AG20443 (cell line): Measurements from ENCODE around the gene NADK2.
A peak's percentile ranks its signal among the peaks of the same experiment; 100 is the strongest.
"Not testable (repeated sequence)": the region's sequence is repeated elsewhere in the genome, so short reads cannot be mapped to it uniquely, and the experiment has no call there.

Source experiments
- DNase-seq: peaks from one replicate; pipeline ENCODE4 v3.0.0; 2012; ENCODE audit warnings: low spot score, mixed read lengths

The NADK2 gene, protein sequence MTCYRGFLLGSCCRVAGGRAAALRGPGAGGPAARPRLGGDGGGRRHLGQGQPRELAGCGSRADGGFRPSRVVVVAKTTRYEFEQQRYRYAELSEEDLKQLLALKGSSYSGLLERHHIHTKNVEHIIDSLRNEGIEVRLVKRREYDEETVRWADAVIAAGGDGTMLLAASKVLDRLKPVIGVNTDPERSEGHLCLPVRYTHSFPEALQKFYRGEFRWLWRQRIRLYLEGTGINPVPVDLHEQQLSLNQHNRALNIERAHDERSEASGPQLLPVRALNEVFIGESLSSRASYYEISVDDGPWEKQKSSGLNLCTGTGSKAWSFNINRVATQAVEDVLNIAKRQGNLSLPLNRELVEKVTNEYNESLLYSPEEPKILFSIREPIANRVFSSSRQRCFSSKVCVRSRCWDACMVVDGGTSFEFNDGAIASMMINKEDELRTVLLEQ

DNA sequence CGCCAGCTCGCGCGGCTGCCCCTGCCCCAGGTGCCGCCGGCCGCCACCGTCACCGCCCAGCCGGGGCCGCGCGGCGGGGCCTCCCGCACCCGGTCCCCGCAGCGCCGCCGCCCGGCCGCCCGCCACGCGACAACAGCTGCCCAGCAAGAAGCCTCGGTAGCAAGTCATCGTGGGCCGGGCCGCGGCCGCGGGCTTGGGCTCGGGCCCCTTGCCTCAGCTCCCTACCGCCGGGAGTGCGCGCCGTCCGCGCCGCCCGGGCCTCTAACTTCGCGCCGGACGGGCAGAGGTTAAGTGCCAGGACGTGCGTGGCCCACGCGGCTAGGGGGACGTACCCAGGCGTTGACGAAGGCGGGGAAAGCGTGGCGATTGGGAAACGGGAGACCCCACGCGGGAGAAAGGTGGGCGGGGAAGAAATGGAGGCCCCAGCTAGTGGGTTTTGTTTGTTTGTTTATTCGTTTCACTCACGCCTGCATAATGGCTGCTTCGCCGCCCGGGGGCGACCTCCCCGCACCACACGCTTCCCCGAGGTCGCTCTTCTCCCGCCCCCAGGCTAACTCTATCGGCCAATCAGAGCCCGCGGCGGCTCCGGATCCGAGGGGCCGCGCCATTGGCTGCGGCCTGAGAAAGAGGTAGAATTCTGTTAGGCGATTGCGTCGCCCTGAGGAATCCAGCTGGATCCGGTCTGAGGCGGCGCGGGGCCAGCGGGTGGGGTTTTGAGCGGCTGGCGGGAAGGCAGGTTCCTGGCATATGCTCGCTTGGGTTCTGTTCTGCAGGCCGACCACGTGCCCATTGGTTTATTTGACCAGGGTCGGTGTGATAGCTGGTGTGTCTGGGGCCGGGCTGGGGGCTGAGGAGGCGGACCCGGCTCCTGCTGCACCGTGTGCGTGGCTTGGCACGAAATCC lies at the start of gene NADK2:
TSS of gene NADK2 (minus strand) at position 295 of the 903 bp plus-strand sequence. CDS start at position 168, 127 bp downstream.
- DNase-seq = peak; percentile 97

DNA sequence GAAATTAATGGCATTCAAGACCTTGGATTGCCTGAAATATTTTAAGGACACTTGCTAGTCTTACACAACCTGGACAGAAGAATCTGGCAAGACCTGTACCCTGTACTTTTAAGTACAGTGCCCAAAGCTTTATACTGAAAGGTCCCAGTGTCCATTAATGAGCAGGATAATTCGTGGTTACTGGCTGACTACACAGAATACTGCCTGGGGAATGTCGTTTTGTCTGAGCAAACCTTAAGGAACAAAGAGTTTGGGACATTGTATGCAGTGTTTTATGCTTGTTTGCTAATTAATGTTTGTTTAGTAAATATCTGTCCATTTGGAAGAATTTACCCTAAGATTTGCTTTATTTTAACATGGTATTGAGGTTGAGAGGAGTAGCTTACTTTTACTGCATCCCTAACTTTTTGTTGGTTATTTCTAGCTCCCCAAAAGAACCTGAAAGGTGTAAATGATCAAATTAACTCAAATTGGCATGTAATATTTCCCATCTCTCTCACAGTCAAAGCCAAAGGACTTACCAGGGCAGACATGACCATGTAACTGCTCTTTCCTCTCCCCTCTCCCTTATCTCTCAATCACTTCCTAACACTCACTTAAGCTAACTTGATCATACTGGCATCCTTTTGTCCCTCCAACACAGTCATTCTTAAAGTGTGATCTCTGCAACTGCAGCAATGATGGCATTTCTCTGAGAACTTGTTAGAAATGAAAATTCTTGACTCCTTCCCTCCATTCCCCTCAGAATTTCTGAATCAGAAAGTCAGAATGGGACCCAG lies 44.3 kb upstream of the NADK2 start:
- DNase-seq = no peak

GRCh38 chr5:36283775-36284174 lies 42.0 kb upstream of the NADK2 start:
- not testable (repeated sequence) for DNase-seq

GRCh38 chr5:36281626-36282025 lies 39.9 kb upstream of the NADK2 start:
- DNase-seq = no peak

DNA sequence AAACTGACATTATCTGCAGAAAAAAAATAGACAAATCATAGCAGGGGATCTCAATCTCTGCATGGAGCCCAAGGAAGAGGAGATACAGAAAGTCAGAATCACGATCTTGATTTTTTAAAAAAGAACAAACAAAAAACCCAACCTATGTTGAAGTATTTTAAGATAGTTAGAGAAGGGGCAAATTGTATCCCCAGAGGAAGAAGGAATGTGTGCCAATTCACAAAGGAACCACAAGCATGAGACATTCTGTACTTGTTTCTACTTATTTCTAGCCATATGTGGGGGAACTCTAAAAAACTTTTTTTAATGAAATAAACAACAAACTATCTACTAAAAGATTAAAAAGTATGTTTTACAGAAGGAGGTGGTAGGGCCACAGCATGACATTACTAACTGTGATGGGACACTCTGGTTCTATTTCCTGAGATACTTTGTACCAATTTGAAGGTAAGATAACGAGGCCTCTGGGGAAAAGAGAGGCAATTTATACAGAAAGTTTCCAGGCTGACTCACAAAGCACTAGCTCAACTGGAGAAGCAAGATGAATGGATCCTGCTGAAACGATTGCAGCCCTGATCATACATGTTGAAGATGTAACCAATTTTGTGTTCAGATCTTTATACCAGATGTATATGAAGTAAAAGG lies 37.5 kb upstream of the NADK2 start:
- DNase-seq = peak; percentile 33

- no peak for DNase-seq
Observed at GRCh38 chr5:36277521-36278176, 35.9 kb upstream of the NADK2 start.

GRCh38 chr5:36276864-36277263 lies 35.1 kb upstream of the NADK2 start:
- DNase-seq = peak; percentile 11

GRCh38 chr5:36273809-36274526 lies 32.2 kb upstream of the NADK2 start:
- DNase-seq = no peak

GRCh38 chr5:36272136-36272690 lies 30.5 kb upstream of the NADK2 start:
- DNase-seq = peak; percentile 7

DNA sequence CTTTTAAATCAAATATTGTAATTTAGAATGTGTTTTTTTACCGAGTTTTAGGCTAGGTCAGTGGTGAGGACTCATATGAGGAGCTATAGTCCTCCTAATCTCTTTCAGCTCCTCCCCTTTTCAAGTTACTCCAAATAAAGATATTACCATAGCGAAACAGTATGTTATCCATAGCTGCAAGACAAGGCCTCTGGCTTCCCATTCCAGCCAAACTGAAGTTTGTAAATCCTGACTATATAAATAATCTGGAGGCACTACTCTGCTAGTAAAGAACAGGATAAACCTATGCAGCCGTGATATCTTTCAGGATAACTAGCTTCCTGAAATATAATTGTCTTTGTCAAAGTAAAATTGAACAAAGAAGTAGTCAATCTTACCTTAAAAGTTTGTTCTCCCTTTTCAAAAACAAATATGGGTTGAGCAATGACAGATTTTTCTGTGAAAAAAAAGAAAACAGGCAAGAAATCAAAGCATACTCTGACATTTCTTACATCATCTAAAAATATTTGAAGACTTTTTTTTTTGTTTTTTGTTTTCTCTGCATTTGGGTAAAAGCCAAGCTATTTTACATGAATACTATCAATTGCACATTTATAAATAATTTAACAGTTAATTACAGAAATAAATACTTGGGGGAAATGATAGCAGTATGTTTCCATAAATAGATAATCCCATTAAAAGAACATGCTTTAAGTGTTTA lies 29.3 kb upstream of the NADK2 start:
- DNase-seq = no peak

DNA sequence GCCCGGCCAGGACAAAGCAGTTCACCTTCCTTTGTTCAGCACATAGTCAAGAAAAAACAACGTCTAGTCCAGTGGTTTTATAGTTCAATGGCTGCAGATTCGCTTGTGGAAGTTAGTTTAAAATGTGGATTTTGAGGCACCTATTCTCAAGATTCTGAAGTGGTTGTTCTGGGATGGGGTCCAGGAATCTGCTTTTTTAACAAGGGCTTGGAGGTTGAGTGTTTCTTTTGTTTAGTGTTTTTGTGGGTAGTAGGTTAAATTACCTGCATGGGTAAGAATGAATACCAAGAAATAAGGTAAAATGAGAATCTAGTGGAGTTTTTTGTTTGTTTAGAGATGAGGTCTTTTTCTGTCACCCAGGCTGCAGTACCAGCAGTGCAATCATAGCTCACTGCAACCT lies 28.4 kb upstream of the NADK2 start:
- DNase-seq = no peak

GRCh38 chr5:36269478-36269877 lies 27.8 kb upstream of the NADK2 start:
- DNase-seq = no peak

- DNase-seq = no peak
Observed at GRCh38 chr5:36267905-36268304, 26.2 kb upstream of the NADK2 start.

GRCh38 chr5:36264202-36264760 lies 22.6 kb upstream of the NADK2 start:
- no peak for DNase-seq

DNA sequence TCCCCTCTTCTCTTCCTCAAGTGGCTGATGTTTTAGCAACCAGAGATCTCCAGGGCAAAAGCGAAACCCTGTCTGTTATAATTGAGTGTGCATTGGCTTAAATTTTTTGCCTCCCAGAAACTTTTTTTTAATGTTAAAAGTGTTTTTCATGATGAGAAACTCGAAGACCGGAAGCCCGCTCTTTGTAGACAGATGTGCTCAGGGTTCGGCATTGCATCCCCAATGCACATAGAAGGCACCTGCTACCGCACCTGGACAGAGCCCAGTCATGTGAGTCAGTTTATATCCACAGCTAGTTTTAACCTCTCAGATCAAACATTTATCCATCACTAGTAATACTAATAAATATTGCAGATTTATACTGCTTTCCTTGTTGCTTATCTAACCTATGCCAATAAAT lies 19.5 kb upstream of the NADK2 start:
- DNase-seq = no peak

- DNase-seq = no peak
Observed at GRCh38 chr5:36253575-36253974, 11.8 kb upstream of the NADK2 start.

DNA sequence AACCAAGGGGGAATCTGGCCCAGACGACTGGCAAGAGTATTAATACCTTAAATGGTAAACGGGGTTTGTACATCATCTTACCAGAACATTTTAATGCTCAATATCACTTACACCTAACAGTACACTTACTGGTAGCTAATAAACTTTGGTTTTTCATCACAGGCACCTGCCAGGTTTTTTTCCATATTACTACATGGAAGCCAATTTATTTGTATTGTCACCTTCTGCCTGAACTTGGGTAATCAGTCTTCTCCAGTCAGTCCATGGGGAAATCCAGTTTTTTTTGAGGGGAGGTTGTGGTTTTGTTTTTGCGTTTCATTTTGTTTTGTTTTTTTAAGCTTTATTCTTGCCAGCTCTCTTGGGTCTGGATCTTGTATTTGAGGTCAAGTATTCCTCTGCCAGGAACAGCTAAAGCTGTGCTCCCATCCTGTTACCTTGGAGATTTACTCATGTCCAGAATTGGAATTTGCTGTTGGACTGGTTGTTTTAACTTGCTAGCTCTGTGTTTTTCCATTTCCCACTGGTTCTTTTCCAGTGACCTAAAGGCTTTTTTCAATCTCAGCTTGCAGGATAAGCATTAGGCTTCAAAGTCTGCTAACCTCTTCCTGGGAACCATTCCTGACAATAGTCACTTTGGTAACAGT lies 11.1 kb upstream of the NADK2 start:
- no peak for DNase-seq

- DNase-seq = no peak
Observed at GRCh38 chr5:36251218-36251617, 9.5 kb upstream of the NADK2 start.

DNA sequence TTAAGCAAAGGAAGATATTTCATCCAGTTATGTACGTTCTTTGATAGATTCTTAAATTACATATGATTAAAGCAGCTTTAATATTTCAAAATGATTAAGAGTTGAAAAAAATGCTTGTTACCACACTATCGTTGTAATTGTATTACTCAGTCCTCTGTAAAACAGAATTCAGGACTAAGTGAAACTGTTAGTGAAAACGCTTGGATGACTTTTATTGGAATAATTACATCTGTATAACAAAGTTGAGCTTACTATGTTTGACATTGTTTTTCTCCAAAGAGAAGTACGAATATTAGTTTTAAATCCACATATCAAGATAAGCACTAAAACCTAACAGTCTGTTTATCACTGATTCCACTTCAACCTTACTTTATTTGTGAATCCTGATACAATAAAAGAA lies 8.7 kb upstream of the NADK2 start:
- no peak for DNase-seq
